RWPE2 (cell line): ENCODE measurements around the gene FILIP1.

ENCODE experiments used
- ATAC-seq: fragments of 200-7000 bp; cut with Tn5 transposase; 3 replicates; pipeline ENCODE4 v1.9.1; 2021; ENCODE audit warnings: low read depth
- DNase-seq: peaks from one replicate; pipeline ENCODE4 v3.0.0-alpha.2; 2020; ENCODE audit warnings: low spot score
- H3K27ac ChIP-seq: fragments of 450-650 bp; 2 replicates; pipeline ENCODE4 v1.5.1; 2017; ENCODE audit warnings: mild to moderate bottlenecking; ENCODE audit not compliant: poor library complexity, severe bottlenecking
- H3K27me3 ChIP-seq: fragments of 250-450 bp; sonication (Bioruptor Pico); 2 replicates; pipeline ENCODE4 v1.5.1; 2021; ENCODE audit warnings: mild to moderate bottlenecking, moderate library complexity; ENCODE audit not compliant: insufficient read depth, poor library complexity, severe bottlenecking
- H3K36me3 ChIP-seq: fragments of 250-450 bp; sonication (Bioruptor Pico); 2 replicates; pipeline ENCODE4 v1.5.1; 2020; ENCODE audit warnings: low read depth, mild to moderate bottlenecking, moderate library complexity
- H3K4me1 ChIP-seq: fragments of 250-450 bp; sonication (Bioruptor Pico); 2 replicates; pipeline ENCODE4 v1.5.1; 2021; ENCODE audit warnings: mild to moderate bottlenecking, moderate library complexity; ENCODE audit not compliant: insufficient read depth, poor library complexity, severe bottlenecking
- H3K4me3 ChIP-seq: fragments of 250-450 bp; sonication (Bioruptor Pico); 2 replicates; pipeline ENCODE4 v1.5.1; 2021; ENCODE audit warnings: mild to moderate bottlenecking, moderate library complexity; ENCODE audit not compliant: severe bottlenecking
- H3K9me3 ChIP-seq: fragments of 250-450 bp; sonication (Bioruptor Pico); 2 replicates; pipeline ENCODE4 v1.5.1; 2021; ENCODE audit warnings: mild to moderate bottlenecking, moderate library complexity; ENCODE audit not compliant: severe bottlenecking
- TF ChIP-seq, protein P1 (sequence below): fragments of 450-650 bp; IDR thresholded peaks from one replicate; pipeline ENCODE4 v1.5.1; 2017; ENCODE audit warnings: mild to moderate bottlenecking, moderate library complexity; ENCODE audit not compliant: poor library complexity, severe bottlenecking

The FILIP1 gene

DNA sequence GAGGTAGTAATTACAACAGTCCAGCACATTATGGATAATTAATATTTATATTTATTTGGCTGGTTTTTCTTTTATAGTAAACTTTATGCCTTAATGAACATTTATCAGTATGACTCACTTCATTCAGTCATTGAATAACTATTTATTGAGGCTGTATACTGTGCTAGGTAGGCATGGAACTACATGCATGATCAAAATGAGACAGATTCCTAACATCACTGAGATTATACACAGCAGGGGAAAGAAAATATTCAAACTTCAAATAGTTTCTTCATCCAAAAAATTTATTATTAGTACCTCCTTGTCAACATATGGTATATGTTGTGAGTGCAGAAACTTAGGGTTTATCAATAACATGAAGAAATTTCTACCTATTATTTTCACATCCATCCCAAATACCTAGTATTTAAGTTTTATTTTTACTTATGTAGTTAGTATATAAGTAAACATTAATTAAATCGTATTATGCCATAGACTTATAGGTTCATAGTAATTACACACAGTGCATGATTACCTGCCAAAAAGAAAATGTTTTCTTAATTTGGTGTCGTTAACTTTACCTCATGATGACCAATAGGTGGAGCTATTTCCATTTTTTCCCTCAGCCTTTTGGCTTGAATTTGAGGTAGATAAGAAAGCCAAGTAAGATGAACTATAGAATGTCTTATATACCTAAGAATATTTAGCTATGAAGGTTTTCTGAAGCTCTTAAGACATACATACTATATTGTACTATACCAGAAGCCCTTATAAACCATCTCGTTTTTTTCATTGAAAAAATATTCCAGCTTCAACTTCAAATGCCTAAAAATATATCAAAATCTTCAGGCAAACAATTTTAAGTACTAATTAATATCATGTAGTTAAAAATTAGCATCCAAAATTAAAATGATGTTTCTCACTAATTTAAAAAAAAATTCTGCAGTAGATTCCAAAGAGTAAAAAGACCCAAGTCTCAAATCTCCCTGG is 196.5 kb downstream of the FILIP1 start:
- Histone ChIP-seq H3K27me3 (no peaks in the 10 kb centered on the region), H3K4me3 (no peak overlapping the region), H3K27ac (no peak overlapping the region), H3K36me3 (no peaks in the 10 kb centered on the region), H3K4me1 (no peaks in the 10 kb centered on the region), H3K9me3 (no peaks in the 10 kb centered on the region)
- ATAC-seq, result peak; percentile 72
- no peak for DNase-seq
- TF ChIP-seq, protein P1, sequence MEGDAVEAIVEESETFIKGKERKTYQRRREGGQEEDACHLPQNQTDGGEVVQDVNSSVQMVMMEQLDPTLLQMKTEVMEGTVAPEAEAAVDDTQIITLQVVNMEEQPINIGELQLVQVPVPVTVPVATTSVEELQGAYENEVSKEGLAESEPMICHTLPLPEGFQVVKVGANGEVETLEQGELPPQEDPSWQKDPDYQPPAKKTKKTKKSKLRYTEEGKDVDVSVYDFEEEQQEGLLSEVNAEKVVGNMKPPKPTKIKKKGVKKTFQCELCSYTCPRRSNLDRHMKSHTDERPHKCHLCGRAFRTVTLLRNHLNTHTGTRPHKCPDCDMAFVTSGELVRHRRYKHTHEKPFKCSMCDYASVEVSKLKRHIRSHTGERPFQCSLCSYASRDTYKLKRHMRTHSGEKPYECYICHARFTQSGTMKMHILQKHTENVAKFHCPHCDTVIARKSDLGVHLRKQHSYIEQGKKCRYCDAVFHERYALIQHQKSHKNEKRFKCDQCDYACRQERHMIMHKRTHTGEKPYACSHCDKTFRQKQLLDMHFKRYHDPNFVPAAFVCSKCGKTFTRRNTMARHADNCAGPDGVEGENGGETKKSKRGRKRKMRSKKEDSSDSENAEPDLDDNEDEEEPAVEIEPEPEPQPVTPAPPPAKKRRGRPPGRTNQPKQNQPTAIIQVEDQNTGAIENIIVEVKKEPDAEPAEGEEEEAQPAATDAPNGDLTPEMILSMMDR, result peak; percentile 89

DNA sequence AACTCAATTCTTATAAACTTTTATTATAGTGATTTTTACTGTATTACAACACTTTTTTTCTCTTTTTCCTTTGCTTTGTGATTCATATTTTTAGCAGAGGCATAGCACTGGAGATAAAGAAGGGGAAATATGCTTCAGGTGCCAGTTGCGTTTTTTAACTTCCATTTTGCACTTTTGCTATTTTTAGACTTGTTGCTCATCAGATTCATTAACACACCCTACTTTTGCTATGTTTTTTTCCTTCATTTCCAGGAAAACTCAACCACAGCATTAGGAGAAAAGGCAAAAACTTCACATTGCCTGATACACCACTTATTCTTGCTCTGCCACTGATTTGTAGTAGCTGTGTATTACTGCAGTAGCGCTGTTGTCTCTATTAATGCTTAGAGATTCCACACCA is 201.0 kb downstream of the FILIP1 start:
- Histone ChIP-seq H3K27ac (no peak overlapping the region), H3K36me3 (no peaks in the 10 kb centered on the region), H3K4me3 (no peak overlapping the region), H3K9me3 (no peaks in the 10 kb centered on the region), H3K4me1 (peaks cover 7% of the 10 kb centered on the region), H3K27me3 (no peaks in the 10 kb centered on the region)
- TF ChIP-seq, protein P1, result no peak
- no peak for ATAC-seq
- no peak for DNase-seq

DNA sequence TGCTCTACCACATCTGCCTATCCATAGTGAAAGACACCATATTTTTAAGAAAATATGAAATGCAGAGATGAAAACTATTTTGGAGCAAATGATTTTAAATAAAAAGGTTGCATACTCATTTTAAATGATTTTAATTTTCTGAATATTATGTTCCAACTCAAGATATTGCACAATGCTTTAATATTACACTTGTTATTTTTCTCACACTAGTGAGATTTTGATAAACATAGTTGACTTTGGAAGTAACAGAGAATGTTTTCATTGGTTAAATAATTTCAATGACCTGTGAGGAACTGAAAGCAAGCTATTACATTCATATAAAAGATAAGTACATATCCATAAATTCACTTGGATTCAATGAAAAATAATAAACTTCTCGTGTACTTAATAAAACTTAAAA is 201.9 kb downstream of the FILIP1 start:
- ATAC-seq, result no peak
- TF ChIP-seq, protein P1, result no peak
- DNase-seq, result no peak

DNA sequence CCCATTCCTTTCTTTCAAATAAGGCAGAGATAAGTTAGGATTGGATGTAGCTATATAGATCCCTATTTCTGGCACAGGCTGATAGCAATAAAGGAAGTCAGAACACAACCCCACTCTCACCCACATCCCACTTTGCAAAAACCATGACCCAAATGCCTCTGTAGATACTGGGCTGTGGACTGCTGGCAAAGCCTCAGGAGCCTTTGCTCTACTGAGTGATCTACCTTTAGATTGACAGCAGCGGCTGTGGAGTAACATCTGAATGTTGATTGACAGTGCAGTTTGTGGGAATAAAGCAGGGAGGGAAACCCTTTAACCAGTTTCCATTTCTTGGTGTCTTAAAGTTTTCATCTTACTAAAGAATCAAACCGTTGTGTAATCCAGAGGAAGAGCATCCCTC is 202.3 kb downstream of the FILIP1 start:
- Histone ChIP-seq H3K27me3 (no peaks in the 10 kb centered on the region), H3K9me3 (no peaks in the 10 kb centered on the region), H3K27ac (no peak overlapping the region), H3K4me3 (no peak overlapping the region), H3K36me3 (no peaks in the 10 kb centered on the region), H3K4me1 (peaks cover 15% of the 10 kb centered on the region)
- no peak for ATAC-seq
- TF ChIP-seq, protein P1, result no peak
- DNase-seq, result no peak

More for the DNA sequence above, 201.9 kb downstream of the FILIP1 start:
- no peaks in the 10 kb centered on the region for H3K36me3 ChIP-seq
- H3K4me1 ChIP-seq, result peaks cover 12% of the 10 kb centered on the region
- no peak overlapping the region for H3K27ac ChIP-seq
- H3K4me3 ChIP-seq, result no peak overlapping the region
- no peaks in the 10 kb centered on the region for H3K27me3 ChIP-seq
- no peaks in the 10 kb centered on the region for H3K9me3 ChIP-seq
